HepG2 (cell line): ENCODE data around the gene TNXB.
"Not testable (repeated sequence)": the region's sequence is repeated elsewhere in the genome, so short reads cannot be mapped to it uniquely, and the experiment has no call there.

ENCODE experiments used
- EZH2 ChIP-seq: conservative IDR thresholded peaks from 2 replicates; pipeline ENCODE4 v1.6.1; 2012; ENCODE audit warnings: mild to moderate bottlenecking, low read depth, low read length, moderate library complexity
- ZNF510 ChIP-seq: sonication (generic); formaldehyde crosslinking; IDR thresholded peaks from 2 replicates; pipeline ENCODE4 v1.4.0; 2020; ENCODE audit warnings: low read depth, mild to moderate bottlenecking, missing genetic modification reagents

DNA sequence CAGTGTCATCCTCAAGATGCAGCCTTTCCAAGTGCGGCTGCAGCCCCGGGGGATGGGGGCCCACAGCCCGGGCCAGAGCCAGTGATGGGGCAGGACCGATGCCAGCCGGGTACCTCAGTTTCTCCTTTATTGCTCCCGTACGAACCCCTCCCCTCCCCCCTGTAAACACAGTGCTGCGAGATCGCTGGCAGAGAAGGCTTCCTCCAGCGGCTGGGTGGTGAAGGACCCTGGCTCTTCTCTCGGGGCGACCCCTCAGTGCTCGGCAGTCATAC lies 68.2 kb downstream of the TNXB start:
- TF ChIP-seq EZH2, ZNF510: not testable (repeated sequence)
